OCI-LY7 (cell line): ENCODE results near the gene VWC2L. TPM values are rescaled to one million over a fixed set of nuclear protein-coding genes. Genes with fewer than 3 reads are reported as not detected.

Experiments
- BruUV-seq: library from RNA; stranded (reverse); fragments of 400-500 nt; replicated peaks from 2 replicates; lab custom pipeline; 2021; lab: Mats Ljungman, UMichigan
- CTCF ChIA-PET: fragments of 300-600 bp; sonication (Branson Sonifier 250); formaldehyde crosslinking; loops from one replicate; lab custom pipeline; 2022; ENCODE audit warnings: antibody characterized with exemption; ENCODE audit not compliant: unreplicated experiment; lab: Charles Lee
- POLR2A ChIA-PET: fragments of 300-600 bp; sonication (Branson Sonifier 250); formaldehyde crosslinking; loops from one replicate; lab custom pipeline; 2022; ENCODE audit warnings: antibody characterized with exemption; lab: Charles Lee
- DNase-seq: peaks from one replicate; pipeline ENCODE4 v3.0.0-alpha.2; 2015; ENCODE audit warnings: low spot score
- H2AFZ ChIP-seq: fragments of 200-600 bp; sonication (generic), shearing (Covaris generic); 2 replicates; pipeline ENCODE4 v1.6.1; 2014; ENCODE audit warnings: mild to moderate bottlenecking, antibody characterized with exemption, low read length, moderate library complexity
- H3K27ac ChIP-seq: fragments of 200-600 bp; sonication (generic); 2 replicates; pipeline ENCODE4 v1.5.1; 2014; ENCODE audit warnings: mixed run types, low read depth, mild to moderate bottlenecking, moderate library complexity, low read length, inconsistent platforms; ENCODE audit not compliant: poor library complexity, severe bottlenecking
- H3K36me3 ChIP-seq: fragments of 200-600 bp; sonication (generic); 2 replicates; pipeline ENCODE4 v1.6.1; 2014; ENCODE audit warnings: mild to moderate bottlenecking, antibody characterized with exemption, low read length, moderate library complexity, mixed read lengths; ENCODE audit not compliant: insufficient read depth
- H3K4me1 ChIP-seq: fragments of 200-600 bp; sonication (generic); 2 replicates; pipeline ENCODE4 v1.5.1; 2014; ENCODE audit warnings: mild to moderate bottlenecking, low read length; ENCODE audit not compliant: insufficient read depth, poor library complexity, severe bottlenecking
- H3K4me2 ChIP-seq: fragments of 200-600 bp; sonication (generic); 2 replicates; pipeline ENCODE4 v1.6.1; 2014; ENCODE audit warnings: mild to moderate bottlenecking, low read length
- H3K4me3 ChIP-seq: fragments of 200-600 bp; sonication (generic); 2 replicates; pipeline ENCODE4 v1.5.1; 2014; ENCODE audit warnings: mild to moderate bottlenecking, low read depth, low read length; ENCODE audit not compliant: poor library complexity, severe bottlenecking
- H3K79me2 ChIP-seq: fragments of 200-600 bp; sonication (generic); 2 replicates; pipeline ENCODE4 v1.6.1; 2016; ENCODE audit warnings: low read depth, mild to moderate bottlenecking, low read length, moderate library complexity, mixed read lengths; ENCODE audit not compliant: insufficient read depth
- H3K9me2 ChIP-seq: fragments of 200-600 bp; sonication (generic); 2 replicates; pipeline ENCODE4 v1.6.1; 2016; ENCODE audit warnings: mild to moderate bottlenecking, low read length, mixed read lengths; ENCODE audit not compliant: insufficient read depth
- H3K9me3 ChIP-seq: fragments of 200-600 bp; sonication (generic); 2 replicates; pipeline ENCODE4 v1.6.1; 2014; ENCODE audit warnings: mild to moderate bottlenecking, mixed run types, low read length, mixed read lengths
- H4K20me1 ChIP-seq: fragments of 200-600 bp; sonication (generic); 2 replicates; pipeline ENCODE4 v1.6.1; 2014; ENCODE audit warnings: mild to moderate bottlenecking, antibody characterized with exemption, low read length, moderate library complexity, mixed read lengths; ENCODE audit not compliant: insufficient read depth
- CTCF ChIP-seq: fragments of 200-600 bp; sonication (generic); conservative IDR thresholded peaks from 2 replicates; pipeline ENCODE4 v1.5.1; 2014; ENCODE audit warnings: mild to moderate bottlenecking, antibody characterized with exemption, low read length, moderate library complexity, mixed read lengths
- EZH2phosphoT487 ChIP-seq: fragments of 200-600 bp; sonication (generic); IDR thresholded peaks from 2 replicates; pipeline ENCODE4 v1.6.1; 2018; ENCODE audit warnings: low read depth, borderline replicate concordance, mild to moderate bottlenecking, mixed run types, antibody characterized with exemption, low read length, moderate library complexity, mixed read lengths
- intact Hi-C: fragments of 100-400 bp; cut with micrococcal nuclease; formaldehyde crosslinking; loops from one replicate; pipeline ENCODE4 v1.10.0; 2022; ENCODE audit not compliant: unreplicated experiment
- total RNA-seq, 2 experiments: library from RNA; depleted of rRNA in 1 of 2; stranded (reverse); fragments of >200 nt in 1 of 2; shearing (Covaris generic) in 1 of 2; gene quantifications; 2 replicates each; pipeline ENCODE4 v1.2.3, GENCODE V29; 2014 to 2022

The VWC2L gene
- total RNA-seq, 2 experiments from 2014 or later, result not detected

GRCh38 chr2:214514704-214515103 lies 103.8 kb downstream of the VWC2L start:
- BruUV-seq, result no TSS peak
- no peak overlapping the region for H3K27ac ChIP-seq
- H4K20me1 ChIP-seq, result no peaks in the 10 kb centered on the region
- H3K36me3 ChIP-seq, result no peaks in the 10 kb centered on the region
- CTCF ChIA-PET, result no interaction called here
- H3K79me2 ChIP-seq, result no peaks in the 10 kb centered on the region
- H2AFZ ChIP-seq, result no peak overlapping the region
- no peaks in the 10 kb centered on the region for H3K9me2 ChIP-seq
- DNase-seq, result no peak
- H3K9me3 ChIP-seq, result no peaks in the 10 kb centered on the region
- TF ChIP-seq CTCF, result no peak
- TF ChIP-seq EZH2phosphoT487, result no peak
- H3K4me1 ChIP-seq, result no peaks in the 10 kb centered on the region
- no peak overlapping the region for H3K4me2 ChIP-seq
- POLR2A ChIA-PET, result no interaction called here
- no peak overlapping the region for H3K4me3 ChIP-seq
- intact Hi-C loops, result no loop called here

- CTCF ChIA-PET, result no interaction called here
- Histone ChIP-seq H2AFZ (no peak overlapping the region), H3K4me3 (no peak overlapping the region), H3K36me3 (no peaks in the 10 kb centered on the region), H3K9me3 (no peaks in the 10 kb centered on the region), H3K4me2 (no peak overlapping the region), H3K27ac (no peak overlapping the region), H3K9me2 (no peaks in the 10 kb centered on the region), H3K4me1 (no peaks in the 10 kb centered on the region), H3K79me2 (no peaks in the 10 kb centered on the region), H4K20me1 (no peaks in the 10 kb centered on the region)
- intact Hi-C loops, result no loop called here
- no peak for DNase-seq
- BruUV-seq, result no TSS peak
- POLR2A ChIA-PET, result no interaction called here
- TF ChIP-seq CTCF (no peak), EZH2phosphoT487 (no peak)
These were observed 104.3 kb downstream of the VWC2L start for GRCh38 chr2:214515111-214515510.

- H3K4me1 ChIP-seq, result no peaks in the 10 kb centered on the region
- POLR2A ChIA-PET, result no interaction called here
- no peaks in the 10 kb centered on the region for H3K9me3 ChIP-seq
- intact Hi-C loops, result no loop called here
- BruUV-seq, result no TSS peak
- DNase-seq, result no peak
- H3K36me3 ChIP-seq, result no peaks in the 10 kb centered on the region
- H2AFZ ChIP-seq, result no peak overlapping the region
- no peak overlapping the region for H3K4me2 ChIP-seq
- H4K20me1 ChIP-seq, result no peaks in the 10 kb centered on the region
- TF ChIP-seq EZH2phosphoT487 (no peak), CTCF (no peak)
- H3K79me2 ChIP-seq, result no peaks in the 10 kb centered on the region
- CTCF ChIA-PET, result no interaction called here
- no peak overlapping the region for H3K4me3 ChIP-seq
- H3K27ac ChIP-seq, result no peak overlapping the region
- H3K9me2 ChIP-seq, result no peaks in the 10 kb centered on the region
These were observed 108.5 kb downstream of the VWC2L start for GRCh38 chr2:214519258-214519818.
